ENCODE data around the gene CSK. TPM values are rescaled to one million over a fixed set of nuclear protein-coding genes. Genes with fewer than 3 reads are reported as not detected.

CSK gene
- total RNA-seq, 2 experiments from 2014 or later, result 114 to 118 TPM

- intact Hi-C loops (cut with DNase I, micrococcal nuclease), result no loop called here
- ChIA-PET POLR2A (interaction anchor here (33.5 kb wide), 1 partner anchor 30 kb away, joined by 925 read pairs; the partner anchor contains the start of gene CSK), CTCF (interaction anchor here (1.5 to 1.6 kb wide), 2 partner anchors 22 to 40 kb away, joined by 4 to 7 read pairs; no protein-coding TSS in a partner anchor)
- Histone ChIP-seq H3K4me1 (ENCODE audit: insufficient read depth, low read length) (peaks cover 33% of the 10 kb centered on the region), H3K9me3 (ENCODE audit: control insufficient read depth in 1 of 2, insufficient read depth in 1 of 2, low read length in 2 of 2) (no peaks in the 10 kb centered on the region), H3K4me3 (ENCODE audit: low read length) (no peak overlapping the region), H3K36me3 (ENCODE audit: insufficient read depth, low read length) (peaks cover 1% of the 10 kb centered on the region), H3K27ac (ENCODE audit: low read depth in 1 of 2, low read length in 2 of 2) (peak overlapping the region in 1 of 2 donors; percentile 21), H3K27me3 (ENCODE audit: control insufficient read depth in 1 of 2, insufficient read depth in 2 of 2, low read length in 2 of 2) (no peaks in the 10 kb centered on the region)
- H3K4me1 Mint-ChIP-seq (ENCODE audit: low read depth), result peaks cover 30% of the 10 kb centered on the region
- no peak for ATAC-seq (ENCODE audit: poor library complexity)
- H3K27ac Mint-ChIP-seq, result peak overlapping the region; percentile 75
- no peak for DNase-seq
- no peak overlapping the region for H3K4me3 Mint-ChIP-seq
- H3K9me3 Mint-ChIP-seq, result no peaks in the 10 kb centered on the region
- TF ChIP-seq CTCF (IDR thresholded peaks at IDR 0.05), result no peak
- peaks cover 1% of the 10 kb centered on the region for H3K36me3 Mint-ChIP-seq (ENCODE audit: low read depth)
- no peaks in the 10 kb centered on the region for H3K27me3 Mint-ChIP-seq
Measured at GRCh38 chr15:74809242-74809641, 27.4 kb downstream of the CSK start.

GRCh38 chr15:74809956-74810355 is 28.1 kb downstream of the CSK start:
- peaks cover 33% of the 10 kb centered on the region for H3K4me1 ChIP-seq (ENCODE audit: insufficient read depth, low read length)
- Mint-ChIP-seq H3K4me1 (ENCODE audit: low read depth) (peaks cover 30% of the 10 kb centered on the region), H3K4me3 (no peak overlapping the region), H3K36me3 (ENCODE audit: low read depth) (no peaks in the 10 kb centered on the region), H3K27ac (no peak overlapping the region), H3K9me3 (no peaks in the 10 kb centered on the region), H3K27me3 (no peaks in the 10 kb centered on the region)
- ChIA-PET POLR2A (interaction anchor here (33.5 kb wide), 1 partner anchor 31 kb away, joined by 925 read pairs; the partner anchor contains the start of gene CSK), CTCF (interaction anchor here (1.4 to 1.6 kb wide), 2 partner anchors 16 to 41 kb away, joined by 4 to 7 read pairs; no protein-coding TSS in a partner anchor)
- no peak overlapping the region for H3K4me3 ChIP-seq (ENCODE audit: low read length)
- ATAC-seq (ENCODE audit: poor library complexity), result no peak
- no peak overlapping the region for H3K27ac ChIP-seq (ENCODE audit: low read depth in 1 of 2, low read length in 2 of 2)
- no peak for TF ChIP-seq CTCF (IDR thresholded peaks at IDR 0.05)
- no peaks in the 10 kb centered on the region for H3K27me3 ChIP-seq (ENCODE audit: control insufficient read depth in 1 of 2, insufficient read depth in 2 of 2, low read length in 2 of 2)
- H3K9me3 ChIP-seq (ENCODE audit: control insufficient read depth in 1 of 2, insufficient read depth in 1 of 2, low read length in 2 of 2), result no peaks in the 10 kb centered on the region
- no peak for DNase-seq
- H3K36me3 ChIP-seq (ENCODE audit: insufficient read depth, low read length), result no peaks in the 10 kb centered on the region
- intact Hi-C loops (cut with DNase I, micrococcal nuclease), result no loop called here

DNA sequence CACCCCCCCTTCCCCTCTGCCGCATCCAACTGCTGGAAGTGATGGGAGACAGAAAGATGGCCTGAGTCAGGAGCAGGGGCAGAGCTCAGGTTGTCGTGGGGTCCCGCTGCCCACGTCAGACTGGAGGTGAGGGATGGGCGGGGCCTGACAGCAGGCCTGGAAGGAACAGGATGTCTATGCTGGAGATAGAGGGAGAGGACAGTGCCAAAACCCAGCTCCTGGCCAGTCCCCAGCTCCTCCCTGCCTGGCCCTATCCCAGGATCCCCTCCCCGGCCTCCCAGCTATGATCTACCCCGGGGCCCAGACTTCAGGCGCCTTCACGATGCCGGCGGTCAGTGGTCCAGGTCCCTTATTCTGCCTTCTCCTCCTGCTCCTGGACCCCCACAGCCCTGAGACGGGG is 30.7 kb downstream of the CSK start, which contains the start of gene LMAN1L:
Gene LMAN1L (plus strand): TSS at position 303 of the 400 bp plus-strand sequence. CDS start 20 bp downstream, at position 323.
- intact Hi-C loops (cut with DNase I, micrococcal nuclease), result no loop called here
- Histone ChIP-seq H3K27me3 (ENCODE audit: control insufficient read depth in 1 of 2, insufficient read depth in 2 of 2, low read length in 2 of 2) (no peaks in the 10 kb centered on the region), H3K4me3 (ENCODE audit: low read length) (no peak within 1 kb of the TSS), H3K4me1 (ENCODE audit: insufficient read depth, low read length) (peaks cover 20% of the 10 kb centered on the region), H3K36me3 (ENCODE audit: insufficient read depth, low read length) (no peaks in the 10 kb centered on the region), H3K9me3 (ENCODE audit: control insufficient read depth in 1 of 2, insufficient read depth in 1 of 2, low read length in 2 of 2) (no peaks in the 10 kb centered on the region), H3K27ac (ENCODE audit: low read depth in 1 of 2, low read length in 2 of 2) (no peak within 1 kb of the TSS)
- TF ChIP-seq CTCF (IDR thresholded peaks at IDR 0.05), result no peak
- no peaks in the 10 kb centered on the region for H3K27me3 Mint-ChIP-seq
- DNase-seq (no peak), ATAC-seq (ENCODE audit: poor library complexity) (no peak)
- H3K4me3 Mint-ChIP-seq, result no peak within 1 kb of the TSS
- ChIA-PET POLR2A (no interaction called here), CTCF (no interaction called here)
- no peak within 1 kb of the TSS for H3K27ac Mint-ChIP-seq
- H3K36me3 Mint-ChIP-seq (ENCODE audit: low read depth), result no peaks in the 10 kb centered on the region
- H3K9me3 Mint-ChIP-seq, result no peaks in the 10 kb centered on the region
- H3K4me1 Mint-ChIP-seq (ENCODE audit: low read depth), result peaks cover 19% of the 10 kb centered on the region

All from CD4-positive, alpha-beta T cell (primary cell).